NCI-H510A treated with DMSO at 0.1 percent for 48 hours (cell line): Measurements from ENCODE around the gene ABCA6.
"Not testable (repeated sequence)": the region's sequence is repeated elsewhere in the genome, so short reads cannot be mapped to it uniquely, and the experiment has no call there.

ENCODE experiments used
- DNase-seq: peaks from one replicate; lab custom pipeline; 2025; lab: John Stamatoyannopoulos, UW

Gene ABCA6, protein sequence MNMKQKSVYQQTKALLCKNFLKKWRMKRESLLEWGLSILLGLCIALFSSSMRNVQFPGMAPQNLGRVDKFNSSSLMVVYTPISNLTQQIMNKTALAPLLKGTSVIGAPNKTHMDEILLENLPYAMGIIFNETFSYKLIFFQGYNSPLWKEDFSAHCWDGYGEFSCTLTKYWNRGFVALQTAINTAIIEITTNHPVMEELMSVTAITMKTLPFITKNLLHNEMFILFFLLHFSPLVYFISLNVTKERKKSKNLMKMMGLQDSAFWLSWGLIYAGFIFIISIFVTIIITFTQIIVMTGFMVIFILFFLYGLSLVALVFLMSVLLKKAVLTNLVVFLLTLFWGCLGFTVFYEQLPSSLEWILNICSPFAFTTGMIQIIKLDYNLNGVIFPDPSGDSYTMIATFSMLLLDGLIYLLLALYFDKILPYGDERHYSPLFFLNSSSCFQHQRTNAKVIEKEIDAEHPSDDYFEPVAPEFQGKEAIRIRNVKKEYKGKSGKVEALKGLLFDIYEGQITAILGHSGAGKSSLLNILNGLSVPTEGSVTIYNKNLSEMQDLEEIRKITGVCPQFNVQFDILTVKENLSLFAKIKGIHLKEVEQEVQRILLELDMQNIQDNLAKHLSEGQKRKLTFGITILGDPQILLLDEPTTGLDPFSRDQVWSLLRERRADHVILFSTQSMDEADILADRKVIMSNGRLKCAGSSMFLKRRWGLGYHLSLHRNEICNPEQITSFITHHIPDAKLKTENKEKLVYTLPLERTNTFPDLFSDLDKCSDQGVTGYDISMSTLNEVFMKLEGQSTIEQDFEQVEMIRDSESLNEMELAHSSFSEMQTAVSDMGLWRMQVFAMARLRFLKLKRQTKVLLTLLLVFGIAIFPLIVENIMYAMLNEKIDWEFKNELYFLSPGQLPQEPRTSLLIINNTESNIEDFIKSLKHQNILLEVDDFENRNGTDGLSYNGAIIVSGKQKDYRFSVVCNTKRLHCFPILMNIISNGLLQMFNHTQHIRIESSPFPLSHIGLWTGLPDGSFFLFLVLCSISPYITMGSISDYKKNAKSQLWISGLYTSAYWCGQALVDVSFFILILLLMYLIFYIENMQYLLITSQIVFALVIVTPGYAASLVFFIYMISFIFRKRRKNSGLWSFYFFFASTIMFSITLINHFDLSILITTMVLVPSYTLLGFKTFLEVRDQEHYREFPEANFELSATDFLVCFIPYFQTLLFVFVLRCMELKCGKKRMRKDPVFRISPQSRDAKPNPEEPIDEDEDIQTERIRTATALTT (N-terminal part only)

DNA sequence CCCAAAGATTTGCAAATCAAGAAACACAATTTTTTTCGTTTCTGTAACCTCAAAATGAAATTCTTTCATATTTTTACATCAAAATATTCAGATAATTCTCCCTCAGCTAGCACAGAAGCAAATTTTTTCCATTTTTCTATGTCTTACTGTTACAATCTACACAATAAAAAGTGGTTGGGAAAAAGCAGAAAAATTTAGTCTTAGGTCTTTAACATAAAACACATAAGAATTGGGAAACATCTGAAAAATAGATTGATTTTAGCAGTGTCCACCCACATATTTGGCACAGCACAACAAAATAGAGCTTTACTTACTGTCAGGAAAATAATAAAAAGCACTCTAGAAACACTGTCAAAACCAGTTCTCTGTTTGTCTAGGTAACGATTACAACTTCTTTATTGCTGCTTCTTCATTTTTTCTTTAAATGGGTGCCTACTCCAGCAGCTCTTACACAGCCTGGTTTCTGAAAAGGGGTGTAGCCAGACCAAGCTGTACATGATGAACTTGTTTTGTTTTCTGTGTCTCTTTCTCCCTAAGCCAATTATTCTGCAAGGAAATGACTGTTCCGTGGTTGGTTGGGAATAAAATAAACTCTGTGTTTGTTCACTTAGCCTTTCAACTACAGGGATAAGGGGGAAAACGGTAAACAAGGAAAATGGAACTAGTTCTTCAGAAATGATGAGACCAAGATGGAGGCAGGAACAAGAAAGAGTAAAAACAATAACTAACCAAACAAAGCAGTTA lies at the start of gene ABCA6:
Gene ABCA6 (minus strand): TSS at position 465 of the 744 bp plus-strand sequence. CDS start 1,192 bp downstream, outside the sequence.
- DNase-seq, result no peak

- DNase-seq, result no peak
Observed at GRCh38 chr17:69188796-69189195, 47.1 kb upstream of the ABCA6 start.

DNA sequence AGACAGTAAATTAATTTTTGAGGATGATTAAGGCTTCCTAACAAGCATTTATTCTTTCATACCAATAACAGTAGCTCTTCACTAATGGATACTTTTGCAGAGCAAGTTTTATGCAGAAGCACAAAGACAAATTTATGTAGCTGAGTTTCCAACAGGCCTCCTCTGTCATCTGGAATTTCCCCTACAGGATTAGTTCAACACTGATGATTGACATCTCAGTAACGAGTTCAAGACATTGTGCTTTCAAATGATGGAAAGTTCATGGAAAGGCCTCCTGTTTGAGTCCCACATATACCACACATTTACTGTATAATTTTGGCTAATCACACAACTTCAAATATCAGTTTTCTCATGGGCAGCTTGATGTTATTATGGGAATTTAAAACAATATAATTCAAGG lies 46.4 kb upstream of the ABCA6 start:
- DNase-seq, result no peak

- DNase-seq, result no peak
Observed at GRCh38 chr17:69187294-69187693, 45.6 kb upstream of the ABCA6 start.

GRCh38 chr17:69179227-69179952 lies 37.7 kb upstream of the ABCA6 start:
- DNase-seq, result no peak

DNA sequence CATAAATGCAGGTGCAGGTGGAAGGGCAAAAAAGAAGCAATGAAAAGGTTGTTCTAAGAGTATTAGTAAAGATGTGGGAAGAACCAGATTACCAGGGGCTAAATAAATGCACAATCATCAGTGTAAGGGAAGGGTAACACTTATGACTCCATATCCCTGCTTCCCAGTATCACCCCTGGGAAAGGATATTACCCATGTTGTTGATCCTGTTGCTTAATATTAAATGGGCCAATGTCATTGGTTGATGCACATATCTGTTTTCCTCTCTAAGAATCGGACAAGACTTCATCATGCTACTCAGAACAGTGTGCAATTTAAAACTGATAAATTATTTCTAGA lies 34.7 kb upstream of the ABCA6 start:
- no peak for DNase-seq

GRCh38 chr17:69175625-69176456 lies 34.1 kb upstream of the ABCA6 start:
- DNase-seq, result no peak

DNA sequence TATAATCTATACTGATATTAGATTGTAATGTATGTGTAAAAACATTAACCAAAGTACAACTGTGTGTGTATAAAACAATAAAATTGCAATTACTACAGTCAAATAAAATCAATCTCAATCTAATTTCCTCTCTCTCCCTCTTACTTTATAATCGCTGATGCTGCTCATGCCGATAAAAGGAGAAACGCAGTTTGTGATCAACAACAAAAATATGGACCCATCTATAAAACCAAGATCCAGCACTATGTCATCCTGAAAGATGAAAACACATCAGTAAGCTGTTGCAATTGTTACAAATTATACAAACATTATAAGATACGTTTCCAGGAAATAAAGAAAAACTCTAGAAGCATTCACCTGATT lies 33.5 kb upstream of the ABCA6 start:
- no peak for DNase-seq

- no peak for DNase-seq
Observed at GRCh38 chr17:69173118-69173517, 31.4 kb upstream of the ABCA6 start.

DNA sequence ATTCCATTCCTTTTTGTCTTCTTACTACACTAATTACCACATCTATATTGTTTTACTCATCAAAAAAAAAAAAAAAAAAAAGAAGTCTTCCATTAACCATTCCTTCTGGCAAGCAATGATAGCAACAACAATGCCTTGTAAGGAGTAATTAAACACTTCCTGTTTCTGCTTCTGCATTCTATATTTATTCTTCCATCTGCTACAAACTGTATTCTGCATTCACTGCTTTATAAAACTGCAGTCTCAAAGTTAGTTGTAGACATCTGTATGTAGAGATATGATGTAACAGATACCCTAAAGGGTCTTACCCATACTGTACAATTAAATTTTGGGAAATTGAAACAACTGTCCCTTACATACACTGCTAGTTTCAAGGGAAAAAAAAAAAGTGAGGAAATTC lies 28.7 kb upstream of the ABCA6 start:
- DNase-seq, result no peak

- DNase-seq, result not testable (repeated sequence)
Observed at GRCh38 chr17:69168642-69169041, 26.9 kb upstream of the ABCA6 start.

DNA sequence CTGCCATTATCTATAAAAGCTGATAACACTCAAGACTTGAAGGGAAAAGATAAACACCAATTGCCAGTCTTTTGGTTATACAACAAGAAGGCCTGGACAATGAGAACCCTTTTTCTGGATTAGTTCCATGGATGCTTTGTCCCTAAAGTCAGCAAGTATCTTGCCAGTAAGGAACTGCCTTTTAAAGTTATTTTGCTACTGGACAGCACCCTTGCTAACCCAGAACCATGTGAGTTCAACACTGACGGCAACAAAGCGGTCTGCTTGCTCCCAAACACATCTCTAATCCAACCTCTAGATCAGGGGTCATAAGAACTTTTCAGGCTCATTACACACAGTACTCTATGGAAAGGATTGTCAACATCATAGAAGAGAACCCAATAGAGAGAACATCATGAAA lies 25.3 kb upstream of the ABCA6 start:
- DNase-seq, result no peak

DNA sequence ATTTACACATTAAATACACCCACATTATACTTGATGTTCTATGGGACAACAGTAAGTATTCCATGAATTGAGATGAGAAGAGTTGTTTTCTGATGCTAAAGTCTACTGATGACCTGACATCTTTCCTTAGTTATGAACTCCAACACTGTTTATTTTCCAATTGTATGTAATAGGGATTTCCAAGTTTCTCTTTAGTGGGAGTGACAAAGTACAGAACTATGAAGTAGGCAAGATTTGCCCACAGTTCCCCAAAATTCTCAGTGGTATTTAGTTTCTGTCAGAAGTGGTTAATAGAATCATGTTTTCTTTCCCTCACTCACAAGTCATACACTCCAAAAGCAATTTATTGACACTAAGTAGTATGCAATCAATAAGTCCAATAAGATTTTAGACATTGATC lies 22.5 kb upstream of the ABCA6 start:
- DNase-seq, result no peak

DNA sequence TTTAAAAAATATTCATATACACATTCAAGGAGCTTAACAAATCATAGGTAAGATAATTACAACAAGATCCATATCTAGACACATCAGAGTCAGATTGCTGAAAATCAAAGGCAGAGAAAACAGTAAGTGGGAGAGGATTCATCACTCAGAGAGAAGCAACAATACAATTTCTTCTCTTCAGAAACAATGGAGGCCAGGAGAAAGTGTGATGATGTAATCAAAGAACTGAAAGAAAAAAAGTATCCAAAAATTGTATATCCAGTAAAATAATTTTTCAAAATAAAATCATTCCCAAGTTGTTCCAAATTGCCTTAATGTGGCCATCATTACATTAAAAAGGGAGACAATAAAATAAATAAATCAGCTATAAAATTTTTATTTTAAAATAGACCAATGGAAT lies 17.7 kb upstream of the ABCA6 start:
- no peak for DNase-seq

DNA sequence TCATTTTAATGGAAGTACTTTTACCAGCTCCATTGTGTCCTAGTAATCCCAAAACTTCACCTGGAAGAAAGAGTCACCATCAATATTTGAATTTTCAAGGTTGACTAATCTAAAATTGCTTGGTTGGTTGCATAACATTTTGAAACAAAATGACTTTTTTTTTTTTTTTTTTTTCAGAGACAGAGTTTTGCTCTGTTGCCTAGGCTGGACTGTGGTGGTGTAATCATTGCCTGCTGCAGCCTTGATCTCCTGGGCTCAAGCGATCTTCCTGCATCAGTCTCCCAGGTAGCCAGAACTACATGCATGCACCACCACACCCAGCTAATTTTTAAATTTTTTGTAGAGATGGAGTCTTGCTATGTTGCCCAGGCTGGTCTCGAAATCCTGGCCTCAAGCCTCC lies 12.6 kb upstream of the ABCA6 start:
- DNase-seq, result no peak

DNA sequence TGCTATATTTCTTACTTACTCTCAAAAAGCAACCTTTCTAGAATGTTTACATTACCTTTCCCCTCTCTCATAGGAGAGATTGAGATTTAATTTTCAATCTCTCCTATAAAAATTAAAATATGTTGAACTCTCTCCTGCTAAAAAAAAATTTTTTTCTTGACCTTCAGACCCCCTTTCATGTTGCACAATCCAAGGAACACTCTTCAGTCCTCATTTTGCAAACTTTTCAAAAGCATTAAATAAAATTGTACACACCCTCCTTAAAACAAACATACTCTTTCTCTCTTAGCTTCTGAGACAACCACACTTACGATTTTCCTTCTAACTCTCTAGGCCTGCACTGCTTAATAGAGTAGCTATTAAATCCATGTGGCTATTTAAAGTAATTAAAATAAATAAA lies 8.6 kb upstream of the ABCA6 start:
- no peak for DNase-seq

DNA sequence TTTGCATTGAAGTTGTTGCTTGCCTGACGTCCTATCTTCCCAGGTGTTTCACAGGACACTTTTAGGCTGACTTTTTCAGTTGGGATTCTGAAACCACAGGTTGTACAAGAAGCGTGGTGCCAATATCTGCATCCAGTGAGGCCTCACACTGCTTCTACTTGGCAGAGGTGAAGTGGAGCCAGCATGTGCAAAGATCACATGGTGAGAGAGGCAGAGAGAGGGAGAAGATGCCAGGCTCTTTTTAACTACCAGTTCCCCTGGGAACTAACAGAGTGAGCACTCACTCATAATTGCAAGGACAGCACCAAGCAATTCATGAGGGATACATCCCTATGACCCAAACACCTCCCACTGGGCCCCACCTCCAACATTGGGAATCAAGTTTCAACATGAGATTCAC lies 5.8 kb upstream of the ABCA6 start:
- DNase-seq, result peak; percentile 6

DNA sequence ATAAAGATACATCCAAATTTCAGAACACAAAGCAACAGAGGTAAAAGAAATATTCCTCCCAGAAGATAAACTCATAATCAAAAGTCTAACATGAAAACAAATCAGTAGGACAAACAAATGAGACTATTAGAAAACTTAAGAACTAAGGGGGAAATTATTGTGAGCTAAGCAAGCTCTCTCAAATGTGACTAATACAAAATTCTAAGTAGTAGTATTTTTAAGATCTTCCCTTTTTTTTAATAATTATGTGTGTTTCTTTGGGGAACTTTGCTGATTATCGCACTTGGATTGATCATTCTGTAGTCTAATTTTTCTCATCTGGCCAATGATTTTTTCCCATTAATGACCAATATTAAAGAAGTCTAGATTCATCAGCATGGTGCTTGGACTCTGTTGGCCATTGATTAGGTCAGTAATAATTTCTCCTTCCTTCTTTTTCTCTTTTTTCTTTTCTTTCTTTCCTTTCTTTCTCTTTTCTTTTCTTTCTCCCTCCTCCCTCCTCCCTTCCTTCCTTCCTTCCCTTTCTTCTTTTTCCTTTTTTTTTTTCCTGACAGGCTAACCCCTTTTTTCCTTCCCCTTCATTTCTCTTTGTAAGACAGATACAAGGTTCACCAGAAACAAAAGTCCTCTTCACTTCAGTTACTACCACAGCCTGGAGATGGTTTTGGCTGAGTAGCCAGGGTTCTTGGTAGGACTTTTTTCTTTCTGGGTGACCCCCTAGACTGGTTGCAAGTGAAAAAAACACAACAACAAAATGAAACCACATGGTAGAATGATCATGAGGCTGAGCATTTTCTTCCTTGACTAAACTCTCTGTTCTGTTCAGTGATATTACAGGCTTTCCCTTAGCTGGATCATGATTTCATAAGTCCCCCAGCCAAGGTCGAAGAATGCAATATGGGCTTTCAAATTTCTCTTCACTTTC lies 2.9 kb upstream of the ABCA6 start:
- no peak for DNase-seq

DNA sequence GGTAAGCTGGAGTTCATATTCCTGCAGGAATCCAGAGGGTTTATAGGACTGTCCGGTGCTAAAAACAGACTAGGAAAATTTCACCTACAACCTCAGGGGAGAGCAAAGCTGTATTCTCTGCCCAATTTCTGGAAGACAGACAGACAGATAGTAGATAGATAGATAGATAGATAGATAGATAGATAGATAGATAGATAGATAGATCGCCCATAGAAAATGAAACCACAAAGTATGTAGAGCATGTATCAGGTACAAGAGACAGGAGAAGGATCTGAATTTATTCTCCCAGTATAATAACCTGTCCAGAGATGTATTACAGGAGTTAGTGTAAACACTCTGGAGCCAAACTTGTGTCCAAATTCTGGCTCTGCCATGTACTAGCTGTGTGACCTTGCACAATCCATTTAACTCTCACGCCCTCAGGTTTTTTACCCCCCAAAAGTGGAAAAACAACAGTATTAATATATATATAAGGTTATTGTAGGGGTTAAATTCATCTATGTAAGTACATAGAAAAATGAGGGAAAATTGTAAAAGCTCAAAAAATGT lies 2.1 kb upstream of the ABCA6 start:
- no peak for DNase-seq
